Muscle layer of colon (tissue), 2 donors: ENCODE data around the gene STARD9.

ENCODE experiments used
- H3K27ac ChIP-seq: one replicate; pipeline ENCODE4 v1.7.0; 2013; ENCODE audit warnings: low read depth, mild to moderate bottlenecking, low read length, moderate library complexity
- H3K27me3 ChIP-seq, 2 donors: one replicate each; pipeline ENCODE4 v1.7.0; 2013; ENCODE audit warnings: low read length in 2 of 2, mild to moderate bottlenecking in 2 of 2; ENCODE audit not compliant: insufficient read depth in 2 of 2, control insufficient read depth in 1 of 2
- H3K36me3 ChIP-seq: one replicate; pipeline ENCODE4 v1.7.0; 2013; ENCODE audit warnings: mild to moderate bottlenecking, low read length; ENCODE audit not compliant: insufficient read depth
- H3K4me1 ChIP-seq: one replicate; pipeline ENCODE4 v1.7.0; 2013; ENCODE audit warnings: mild to moderate bottlenecking, low read length; ENCODE audit not compliant: insufficient read depth
- H3K4me3 ChIP-seq, 2 donors: one replicate each; pipeline ENCODE4 v1.7.0; 2013; ENCODE audit warnings: low read length in 2 of 2, low read depth in 1 of 2, mild to moderate bottlenecking in 1 of 2, moderate library complexity in 1 of 2
- H3K9ac ChIP-seq: one replicate; pipeline ENCODE4 v1.7.0; 2013; ENCODE audit warnings: low read length
- H3K9me3 ChIP-seq: one replicate; pipeline ENCODE4 v1.7.0; 2013; ENCODE audit warnings: mild to moderate bottlenecking, low read length
- donor health status: abdominal sarcoma.
- donor health status: Adenocarcinoma of cecum.

STARD9 gene

DNA sequence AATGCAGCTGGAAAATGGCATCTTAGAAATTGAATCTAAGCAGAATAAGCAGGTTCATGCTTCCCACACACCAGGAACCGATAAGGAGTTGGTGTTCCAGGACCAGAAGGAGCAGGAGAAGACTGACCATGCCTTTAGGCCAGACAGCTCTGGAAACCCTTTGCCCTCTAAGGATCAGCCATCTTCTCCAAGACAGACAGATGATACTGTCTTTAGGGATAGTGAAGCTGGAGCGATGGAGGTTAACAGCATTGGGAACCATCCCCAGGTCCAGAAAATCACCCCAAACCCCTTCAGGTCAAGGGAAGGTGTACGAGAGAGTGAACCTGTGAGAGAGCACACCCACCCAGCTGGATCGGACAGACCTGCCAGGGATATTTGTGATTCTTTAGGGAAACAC, 112.3 kb downstream of the STARD9 start:
- H3K27me3 ChIP-seq: no peaks in the 10 kb centered on the region
- H3K27ac ChIP-seq: no peak overlapping the region
- H3K4me1 ChIP-seq: no peaks in the 10 kb centered on the region
- H3K4me3 ChIP-seq: no peak overlapping the region
- no peaks in the 10 kb centered on the region for H3K9me3 ChIP-seq
- H3K36me3 ChIP-seq: peaks cover 84% of the 10 kb centered on the region
- H3K9ac ChIP-seq: no peak overlapping the region

DNA sequence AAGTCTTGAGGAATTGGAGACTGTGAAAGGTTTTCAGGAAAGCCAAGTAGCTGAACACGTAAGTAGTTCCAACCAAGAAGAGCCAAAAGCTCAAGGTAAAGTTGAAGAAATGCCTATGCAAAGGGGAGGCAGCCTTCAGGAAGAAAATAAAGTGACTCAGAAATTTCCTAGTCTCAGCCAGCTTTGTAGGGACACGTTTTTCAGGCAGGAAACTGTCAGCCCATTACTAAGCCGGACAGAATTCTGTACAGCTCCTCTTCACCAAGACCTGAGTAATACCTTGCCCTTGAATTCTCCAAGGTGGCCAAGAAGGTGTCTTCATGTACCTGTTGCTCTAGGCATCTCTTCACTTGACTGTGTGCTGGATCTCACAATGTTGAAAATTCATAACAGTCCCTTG, 112.9 kb downstream of the STARD9 start:
- H3K4me1 ChIP-seq: no peaks in the 10 kb centered on the region
- H3K36me3 ChIP-seq: peaks cover 84% of the 10 kb centered on the region
- H3K27ac ChIP-seq: no peak overlapping the region
- no peaks in the 10 kb centered on the region for H3K27me3 ChIP-seq
- H3K9ac ChIP-seq: no peak overlapping the region
- no peak overlapping the region for H3K4me3 ChIP-seq
- no peaks in the 10 kb centered on the region for H3K9me3 ChIP-seq

DNA sequence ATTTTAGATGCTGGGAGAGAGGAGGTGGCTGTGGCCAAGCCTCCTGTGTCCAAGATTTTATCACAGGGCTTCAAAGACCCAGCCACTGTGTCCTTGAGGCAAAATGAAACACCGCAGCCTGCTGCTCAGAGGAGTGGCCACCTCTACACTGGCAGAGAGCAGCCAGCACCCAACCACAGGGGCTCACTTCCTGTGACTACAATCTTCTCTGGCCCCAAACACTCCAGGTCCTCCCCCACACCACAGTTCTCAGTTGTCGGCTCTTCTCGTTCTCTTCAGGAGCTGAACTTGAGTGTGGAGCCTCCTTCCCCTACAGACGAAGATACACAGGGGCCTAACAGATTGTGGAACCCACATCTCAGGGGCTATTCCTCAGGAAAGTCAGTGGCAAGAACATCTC, 115.9 kb downstream of the STARD9 start:
- Histone ChIP-seq H3K9ac (no peak overlapping the region), H3K4me3 (no peak overlapping the region), H3K27ac (no peak overlapping the region), H3K36me3 (peaks cover 87% of the 10 kb centered on the region), H3K27me3 (no peaks in the 10 kb centered on the region), H3K4me1 (no peaks in the 10 kb centered on the region), H3K9me3 (no peaks in the 10 kb centered on the region)

DNA sequence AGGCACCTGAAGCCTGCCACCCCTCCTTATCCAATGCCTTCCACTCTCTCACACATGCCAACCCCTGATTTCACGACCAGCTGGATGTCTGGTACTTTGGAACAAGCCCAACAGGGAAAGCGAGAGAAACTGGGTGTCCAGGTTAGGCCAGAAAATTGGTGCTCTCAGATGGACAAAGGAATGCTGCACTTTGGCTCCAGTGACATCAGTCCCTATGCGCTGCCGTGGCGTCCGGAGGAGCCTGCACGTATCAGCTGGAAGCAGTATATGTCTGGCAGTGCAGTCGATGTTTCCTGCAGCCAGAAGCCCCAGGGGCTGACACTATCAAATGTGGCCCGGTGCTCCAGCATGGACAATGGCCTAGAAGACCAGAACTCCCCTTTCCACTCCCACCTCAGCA, 116.4 kb downstream of the STARD9 start:
- no peak overlapping the region for H3K27ac ChIP-seq
- H3K9me3 ChIP-seq: no peaks in the 10 kb centered on the region
- H3K9ac ChIP-seq: no peak overlapping the region
- H3K36me3 ChIP-seq: peaks cover 87% of the 10 kb centered on the region
- no peaks in the 10 kb centered on the region for H3K27me3 ChIP-seq
- H3K4me3 ChIP-seq: no peak overlapping the region
- H3K4me1 ChIP-seq: no peaks in the 10 kb centered on the region

DNA sequence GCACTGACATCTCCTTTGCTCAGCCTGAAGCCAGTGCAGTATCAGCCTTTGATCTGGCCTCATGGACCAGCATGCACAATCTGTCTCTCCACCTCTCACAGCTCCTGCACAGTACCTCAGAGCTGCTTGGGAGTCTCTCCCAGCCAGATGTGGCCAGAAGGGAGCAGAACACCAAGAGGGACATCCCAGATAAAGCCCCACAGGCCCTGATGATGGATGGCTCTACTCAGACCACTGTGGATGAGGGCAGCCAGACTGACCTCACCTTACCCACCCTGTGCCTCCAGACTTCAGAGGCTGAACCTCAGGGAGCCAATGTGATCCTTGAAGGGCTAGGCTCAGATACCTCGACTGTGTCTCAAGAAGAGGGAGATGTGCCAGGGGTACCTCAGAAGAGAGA, 117.1 kb downstream of the STARD9 start:
- Histone ChIP-seq H3K4me1 (no peaks in the 10 kb centered on the region), H3K9ac (no peak overlapping the region), H3K27me3 (no peaks in the 10 kb centered on the region), H3K27ac (no peak overlapping the region), H3K4me3 (no peak overlapping the region), H3K36me3 (peaks cover 87% of the 10 kb centered on the region), H3K9me3 (no peaks in the 10 kb centered on the region)

DNA sequence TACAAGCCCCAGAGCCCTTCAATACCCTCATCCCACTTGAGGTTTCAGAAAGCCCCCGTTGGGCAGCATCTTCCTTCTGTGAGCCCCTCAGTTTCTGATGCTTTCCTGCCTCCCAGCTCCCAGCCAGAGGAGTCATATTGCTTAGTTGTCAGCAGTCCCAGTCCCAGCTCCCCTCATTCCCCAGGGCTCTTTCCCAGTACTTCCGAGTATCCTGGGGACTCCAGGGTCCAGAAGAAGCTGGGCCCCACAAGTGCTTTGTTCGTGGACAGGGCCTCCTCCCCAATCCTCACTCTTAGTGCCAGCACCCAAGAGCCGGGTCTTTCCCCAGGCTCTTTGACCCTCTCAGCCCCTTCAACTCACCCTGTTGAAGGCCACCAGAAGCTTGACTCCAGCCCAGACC, 117.6 kb downstream of the STARD9 start:
- peaks cover 87% of the 10 kb centered on the region for H3K36me3 ChIP-seq
- H3K9me3 ChIP-seq: no peaks in the 10 kb centered on the region
- no peaks in the 10 kb centered on the region for H3K4me1 ChIP-seq
- H3K27me3 ChIP-seq: no peaks in the 10 kb centered on the region
- no peak overlapping the region for H3K27ac ChIP-seq
- no peak overlapping the region for H3K9ac ChIP-seq
- H3K4me3 ChIP-seq: no peak overlapping the region

DNA sequence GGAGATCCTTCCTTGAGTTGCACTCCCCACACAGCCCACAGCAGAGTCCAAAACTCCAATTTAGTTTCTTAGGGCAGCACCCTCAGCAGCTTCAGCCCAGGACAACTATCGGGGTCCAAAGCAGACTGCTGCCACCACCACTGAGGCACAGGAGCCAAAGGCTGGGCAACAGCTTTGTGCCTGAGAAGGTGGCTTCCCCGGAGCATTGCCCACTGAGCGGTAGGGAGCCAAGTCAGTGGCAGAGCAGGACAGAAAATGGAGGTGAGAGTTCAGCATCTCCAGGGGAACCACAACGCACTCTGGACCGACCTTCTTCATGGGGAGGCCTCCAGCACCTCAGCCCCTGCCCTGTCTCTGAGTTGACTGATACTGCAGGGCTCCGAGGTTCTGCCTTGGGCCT, 118.1 kb downstream of the STARD9 start:
- Histone ChIP-seq H3K4me1 (no peaks in the 10 kb centered on the region), H3K4me3 (no peak overlapping the region), H3K9ac (no peak overlapping the region), H3K27ac (no peak overlapping the region), H3K36me3 (peaks cover 87% of the 10 kb centered on the region), H3K9me3 (no peaks in the 10 kb centered on the region), H3K27me3 (no peaks in the 10 kb centered on the region)

DNA sequence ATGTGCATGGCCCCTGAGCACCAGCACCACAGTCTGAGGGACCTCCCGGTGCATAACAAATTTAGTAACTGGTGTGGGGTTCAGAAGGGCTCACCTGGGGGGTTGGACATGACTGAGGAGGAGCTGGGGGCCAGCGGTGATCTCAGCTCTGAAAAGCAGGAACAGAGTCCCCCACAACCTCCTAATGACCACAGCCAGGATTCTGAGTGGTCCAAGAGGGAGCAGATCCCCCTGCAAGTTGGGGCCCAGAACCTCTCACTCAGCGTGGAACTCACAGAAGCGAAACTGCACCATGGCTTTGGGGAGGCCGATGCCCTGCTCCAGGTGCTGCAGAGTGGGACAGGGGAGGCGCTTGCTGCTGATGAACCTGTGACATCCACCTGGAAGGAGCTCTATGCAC, 118.5 kb downstream of the STARD9 start:
- Histone ChIP-seq H3K36me3 (peaks cover 86% of the 10 kb centered on the region), H3K9me3 (no peaks in the 10 kb centered on the region), H3K27me3 (no peaks in the 10 kb centered on the region), H3K9ac (no peak overlapping the region), H3K4me3 (no peak overlapping the region), H3K27ac (no peak overlapping the region), H3K4me1 (no peaks in the 10 kb centered on the region)

DNA sequence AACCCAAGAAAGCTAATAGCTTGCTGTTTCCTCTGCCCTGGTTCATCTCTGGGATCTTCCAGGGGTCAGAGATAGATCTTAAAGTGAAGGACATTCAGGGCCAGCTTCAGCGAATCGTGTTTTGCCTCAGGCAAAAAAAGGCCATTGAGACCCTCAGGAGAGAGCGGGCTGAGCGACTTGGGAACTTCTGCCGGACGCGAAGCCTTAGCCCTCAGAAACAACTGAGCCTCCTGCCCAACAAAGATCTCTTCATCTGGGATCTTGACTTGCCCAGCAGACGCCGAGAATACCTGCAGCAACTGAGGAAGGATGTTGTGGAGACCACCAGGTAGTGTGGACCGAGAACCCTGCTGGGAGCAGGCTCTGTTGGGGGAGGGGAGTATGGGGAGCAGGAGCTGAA, 119.0 kb downstream of the STARD9 start:
- Histone ChIP-seq H3K36me3 (peaks cover 81% of the 10 kb centered on the region), H3K9ac (no peak overlapping the region), H3K27ac (no peak overlapping the region), H3K4me3 (no peak overlapping the region), H3K27me3 (no peaks in the 10 kb centered on the region), H3K4me1 (no peaks in the 10 kb centered on the region), H3K9me3 (no peaks in the 10 kb centered on the region)

DNA sequence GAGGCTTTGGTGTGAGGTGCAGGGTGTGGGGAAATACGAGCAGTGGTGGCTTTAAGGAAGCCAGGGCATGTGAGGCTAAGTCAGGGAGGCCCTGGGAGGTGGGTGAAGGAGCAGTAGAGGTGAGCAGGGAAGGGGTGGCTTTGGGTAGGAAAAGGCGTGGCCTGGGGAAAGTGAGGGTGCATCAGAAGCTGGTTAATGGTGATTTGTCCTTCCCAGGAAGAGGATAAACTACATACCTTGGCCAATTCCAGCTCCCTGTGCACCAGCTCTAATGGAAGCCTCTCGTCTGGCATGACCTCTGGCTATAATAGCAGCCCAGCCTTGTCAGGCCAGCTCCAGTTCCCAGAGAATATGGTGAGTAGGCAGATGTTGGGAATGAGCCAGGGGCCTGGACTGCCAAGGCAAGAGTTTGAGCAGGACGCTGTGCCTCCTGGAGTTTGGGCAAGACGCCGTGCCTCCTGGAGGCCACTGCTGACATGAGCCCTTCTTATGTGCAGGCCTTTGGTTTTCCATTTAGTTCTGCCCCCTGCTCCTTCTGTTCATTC, 120.2 kb downstream of the STARD9 start:
- Histone ChIP-seq H3K27ac (no peak overlapping the region), H3K36me3 (peaks cover 77% of the 10 kb centered on the region), H3K9ac (no peak overlapping the region), H3K4me1 (no peaks in the 10 kb centered on the region), H3K9me3 (no peaks in the 10 kb centered on the region), H3K4me3 (no peak overlapping the region), H3K27me3 (no peaks in the 10 kb centered on the region)

DNA sequence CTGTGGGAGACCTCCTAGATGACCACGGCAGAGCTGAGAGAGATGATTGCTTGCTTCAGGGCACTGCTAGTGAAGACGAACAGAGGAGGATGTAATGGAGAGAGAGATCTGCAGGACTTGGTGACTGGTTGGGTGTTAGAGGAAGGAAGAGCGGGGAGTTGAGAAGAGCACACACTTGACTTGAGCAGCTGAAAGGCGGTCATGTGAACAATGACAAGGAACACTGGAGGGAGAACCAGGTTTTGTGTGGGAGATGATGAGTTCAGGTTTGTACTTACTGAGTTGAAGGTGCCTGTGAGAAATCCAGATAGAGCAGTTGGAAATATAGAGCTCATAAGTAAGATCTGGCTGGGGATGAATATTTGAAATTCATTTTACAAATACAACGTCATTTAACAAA, 121.2 kb downstream of the STARD9 start:
- H3K9me3 ChIP-seq: no peaks in the 10 kb centered on the region
- no peak overlapping the region for H3K27ac ChIP-seq
- peaks cover 81% of the 10 kb centered on the region for H3K36me3 ChIP-seq
- no peaks in the 10 kb centered on the region for H3K27me3 ChIP-seq
- no peak overlapping the region for H3K9ac ChIP-seq
- no peaks in the 10 kb centered on the region for H3K4me1 ChIP-seq
- H3K4me3 ChIP-seq: no peak overlapping the region

DNA sequence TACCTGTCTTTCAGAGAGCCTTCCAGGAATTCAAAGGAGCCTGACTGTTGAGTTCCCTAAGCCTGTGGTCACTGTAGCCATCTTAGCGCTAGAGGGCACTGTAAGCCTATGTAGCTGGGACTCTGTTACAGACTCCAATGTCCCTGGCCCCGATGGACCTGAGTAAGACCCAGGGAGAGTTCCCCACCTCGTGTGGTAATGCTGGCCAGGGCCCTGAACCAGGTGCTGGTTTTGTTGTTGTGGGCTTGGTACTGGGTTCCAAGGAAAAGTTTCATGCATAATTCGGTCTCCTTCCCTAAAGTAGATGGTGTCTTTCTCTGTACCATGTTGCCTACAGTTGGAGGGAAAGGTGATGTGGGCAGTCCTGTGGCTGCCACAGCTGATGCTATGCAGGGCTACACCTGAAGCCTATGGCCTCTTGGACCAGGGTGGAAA, 129.1 kb downstream of the STARD9 start:
- Histone ChIP-seq H3K9me3 (no peaks in the 10 kb centered on the region), H3K36me3 (peaks cover 28% of the 10 kb centered on the region), H3K9ac (no peak overlapping the region), H3K27me3 (no peaks in the 10 kb centered on the region), H3K4me1 (peaks cover 18% of the 10 kb centered on the region), H3K4me3 (no peak overlapping the region), H3K27ac (no peak overlapping the region)
